ENCODE data around the gene BRWD1.

BRWD1 gene

GRCh38 chr21:39326607-39327307, 13.3 kb upstream of the BRWD1 start:
- no peak for DNase-seq

- DNase-seq = no peak
Measured at GRCh38 chr21:39325458-39325857, 12.0 kb upstream of the BRWD1 start.

DNA sequence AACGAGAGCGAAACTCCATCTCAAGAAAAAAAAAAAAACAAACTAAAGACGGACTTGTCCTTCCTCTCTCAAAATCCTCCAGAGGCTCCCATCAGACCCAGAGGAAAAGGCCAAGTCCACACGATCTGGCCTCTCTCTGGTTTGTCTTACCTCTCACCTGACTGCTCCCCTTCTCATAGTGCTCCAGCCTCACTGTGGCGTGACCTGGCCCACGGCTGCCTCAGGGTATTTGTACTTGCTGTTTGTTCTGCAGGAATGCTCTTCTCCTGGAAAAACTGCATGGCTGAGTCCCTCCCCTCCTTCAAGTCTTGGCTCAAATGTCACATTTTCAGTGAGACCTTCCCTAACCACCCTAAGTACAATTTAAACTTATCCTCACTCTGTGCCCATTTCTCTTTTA, 8.0 kb upstream of the BRWD1 start:
- DNase-seq = no peak

GRCh38 chr21:39319814-39320332, 6.4 kb upstream of the BRWD1 start:
- no peak for DNase-seq

DNA sequence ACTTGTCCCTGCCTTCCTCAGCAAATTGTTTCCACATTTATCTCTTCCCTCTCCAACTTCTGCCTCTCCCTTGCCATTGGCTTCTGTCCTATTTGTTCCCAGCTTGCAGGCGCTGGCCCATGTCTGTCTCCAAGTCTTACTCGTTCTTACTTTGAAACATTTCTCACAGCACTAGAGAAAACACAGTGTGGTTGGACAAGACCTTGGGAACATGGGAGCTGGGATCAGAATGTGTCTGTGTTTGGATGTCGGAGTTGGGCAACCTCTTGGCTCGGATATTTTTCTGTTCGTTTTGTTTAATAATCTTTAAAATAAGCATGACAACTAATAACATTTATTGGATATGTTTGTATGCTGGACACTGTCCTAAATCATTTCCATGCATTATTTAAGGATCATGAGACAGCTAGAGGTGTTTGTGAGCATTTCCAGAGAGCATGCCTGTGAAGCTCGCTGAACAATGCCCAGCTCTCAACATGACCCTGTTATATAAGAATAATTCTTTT, 5.9 kb upstream of the BRWD1 start:
- no peak for DNase-seq

DNA sequence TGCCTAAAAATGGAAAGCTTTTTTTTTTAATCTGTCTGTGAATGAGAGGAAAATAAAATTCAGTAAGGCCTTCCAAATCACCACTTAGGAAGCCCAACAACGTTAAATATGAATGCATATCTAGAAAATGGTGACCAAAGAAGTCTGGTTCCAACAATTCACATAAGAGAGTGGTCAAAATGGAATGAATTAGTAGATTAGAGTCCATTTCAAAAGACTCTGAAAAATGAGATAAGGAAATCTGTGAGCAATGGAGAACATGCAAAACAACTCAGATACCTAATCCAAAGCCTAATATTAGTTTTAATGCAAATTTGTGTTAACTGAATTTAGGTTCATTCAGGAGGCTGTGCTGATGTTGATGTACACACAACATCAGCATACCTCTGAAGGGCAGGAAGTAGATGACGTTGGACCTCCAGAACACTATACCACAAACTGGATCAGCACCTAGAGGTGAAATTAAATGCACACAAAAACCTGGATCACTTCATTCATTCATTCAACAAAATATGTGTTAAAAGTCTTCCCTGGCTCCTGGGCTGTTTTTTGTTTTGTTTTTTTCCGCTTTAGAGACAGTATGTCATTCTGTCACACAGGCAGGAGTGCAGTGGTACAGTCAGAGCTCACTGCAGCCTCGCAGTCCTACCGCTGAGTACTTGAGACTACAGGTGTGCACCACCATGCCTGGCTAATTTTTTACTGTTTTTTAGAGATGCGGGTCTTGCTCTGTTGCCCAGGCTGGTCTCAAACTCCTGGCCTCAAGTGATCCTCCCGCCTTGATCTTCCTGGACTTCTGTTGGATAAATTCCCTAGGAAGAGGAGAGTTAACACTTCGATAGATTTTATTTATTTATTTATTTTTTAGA, 4.9 kb upstream of the BRWD1 start:
- DNase-seq = no peak

DNA sequence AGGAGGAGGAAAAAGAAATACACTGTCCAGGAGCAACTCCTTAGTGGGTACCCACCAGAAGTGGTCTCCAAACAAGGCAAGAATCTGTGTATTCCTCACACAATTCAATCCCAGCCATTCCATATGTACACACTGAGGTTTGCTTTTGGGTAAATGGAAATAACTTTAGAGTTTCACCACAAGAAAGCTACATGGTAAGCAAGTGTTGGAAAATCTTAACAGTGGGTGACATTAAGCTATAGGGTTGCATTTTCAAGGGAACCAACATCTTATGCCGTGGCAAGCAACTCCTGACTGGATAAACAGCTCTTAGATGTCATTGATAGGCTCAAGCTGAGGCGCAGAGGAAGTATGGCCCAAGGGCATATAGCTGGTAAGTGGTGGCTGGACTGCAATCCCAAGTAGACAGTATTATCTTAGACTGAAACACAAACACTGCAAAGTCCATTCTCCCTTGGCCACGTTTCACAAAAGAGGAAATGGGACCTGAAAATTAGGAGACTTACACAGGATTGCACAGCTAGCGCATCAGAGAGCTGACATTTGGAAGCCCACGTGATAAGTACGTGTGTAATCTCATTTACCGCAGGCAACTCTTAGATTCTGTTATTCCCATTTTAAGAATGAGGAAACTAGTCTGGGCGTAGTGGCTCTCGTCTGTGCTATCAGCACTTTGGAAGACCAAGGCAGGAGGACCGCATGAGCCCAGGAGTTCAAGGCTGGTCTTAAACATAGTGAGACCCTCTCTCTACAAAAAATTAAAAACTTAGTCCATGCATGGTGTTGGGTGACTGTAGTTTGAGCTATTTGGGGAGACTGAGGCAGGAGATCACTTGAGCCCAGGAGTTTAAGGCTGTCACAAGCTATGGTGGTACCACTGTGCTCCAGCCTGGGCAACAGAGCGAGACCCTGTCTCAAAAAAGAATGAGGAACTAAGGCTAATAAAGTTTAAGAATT, 4.0 kb upstream of the BRWD1 start:
- DNase-seq = no peak

DNA sequence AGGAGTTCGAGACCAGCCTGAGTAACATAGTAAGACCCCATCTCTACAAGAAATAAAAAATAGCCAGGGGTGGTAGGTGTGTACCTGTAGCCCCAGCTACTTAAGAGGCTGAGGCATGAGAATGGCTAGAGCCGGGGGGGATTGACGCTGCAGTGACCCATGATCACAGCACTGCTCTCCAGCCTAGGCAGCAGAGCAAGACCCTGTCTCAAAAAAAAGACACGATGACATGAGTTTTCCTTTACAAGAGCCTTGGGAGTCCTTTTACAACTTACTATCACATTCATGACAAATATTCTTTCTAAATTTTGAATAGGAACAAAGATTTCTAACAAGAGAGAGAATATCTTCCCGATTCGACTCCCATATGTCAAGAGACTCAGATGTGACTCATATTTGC, 3.3 kb upstream of the BRWD1 start:
- no peak for DNase-seq

DNA sequence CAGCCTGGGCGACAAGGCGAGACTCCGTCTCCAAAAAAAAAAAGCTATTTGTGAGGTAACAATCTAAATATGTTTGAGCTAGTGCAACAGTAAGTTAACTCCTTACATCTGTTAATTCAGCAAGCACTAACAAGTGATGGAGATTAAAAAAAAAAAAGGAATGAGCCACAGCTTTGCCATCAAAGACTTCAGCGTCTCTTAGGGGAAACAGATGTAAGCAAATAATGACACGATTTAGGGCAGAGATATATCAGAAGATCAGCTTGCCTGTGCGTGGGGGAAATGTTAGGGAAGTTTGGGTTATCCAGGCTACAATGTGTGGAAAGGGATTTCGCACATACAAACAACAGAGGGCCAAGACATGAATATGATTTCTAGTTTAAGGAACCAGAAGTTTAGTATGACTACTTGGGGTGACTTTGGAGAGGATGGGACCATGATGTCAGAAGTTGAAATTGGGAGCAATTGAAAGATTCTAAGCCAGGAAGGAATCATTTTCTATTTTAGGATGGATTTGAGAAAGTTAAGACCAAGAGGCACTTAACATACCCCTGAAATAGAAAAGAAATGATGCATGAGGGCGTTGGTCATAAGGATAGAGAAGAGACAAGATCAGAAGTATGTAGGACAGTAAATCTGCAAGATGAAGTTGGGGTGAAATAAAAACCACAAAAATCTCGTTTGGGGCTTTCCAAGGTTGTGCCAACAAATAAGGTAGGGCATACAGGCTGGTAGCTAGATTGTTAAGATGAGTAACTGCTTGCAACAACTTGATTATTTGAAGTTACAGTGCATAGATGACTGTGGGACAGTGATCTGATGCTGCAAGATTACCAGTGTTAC, 2.4 kb upstream of the BRWD1 start:
- no peak for DNase-seq

- peak; percentile 24 for DNase-seq
Measured at GRCh38 chr21:39314143-39315027, 953 bp upstream of the BRWD1 start.

GRCh38 chr21:39313042-39313570, 326 bp downstream of the BRWD1 start:
- DNase-seq = no peak

GRCh38 chr21:39312112-39313041, 1.1 kb downstream of the BRWD1 start:
- DNase-seq = peak; percentile 51

GRCh38 chr21:39311164-39311563, 2.3 kb downstream of the BRWD1 start:
- no peak for DNase-seq

DNA sequence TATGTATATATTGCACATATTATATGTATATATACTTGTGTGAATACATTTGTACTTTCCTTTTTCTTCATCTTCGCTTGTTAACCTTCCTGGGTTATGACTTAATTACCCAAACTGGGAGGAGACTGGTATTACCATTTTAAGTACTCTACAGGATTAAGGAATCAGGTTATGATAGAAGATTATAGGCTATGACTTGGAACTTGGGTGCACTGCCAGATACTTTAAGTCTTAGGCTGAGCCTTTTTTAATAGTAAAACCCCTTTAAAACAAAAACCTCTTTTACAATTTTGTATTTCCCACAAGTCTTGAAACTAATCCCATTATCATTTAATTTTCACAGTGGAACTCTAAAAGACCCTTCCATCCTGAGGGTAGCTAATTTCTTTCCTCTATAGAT, 6.0 kb downstream of the BRWD1 start:
- DNase-seq = no peak

GRCh38 chr21:39300587-39300986, 12.8 kb downstream of the BRWD1 start:
- no peak for DNase-seq

GRCh38 chr21:39296891-39297290, 16.5 kb downstream of the BRWD1 start:
- no peak for DNase-seq

GRCh38 chr21:39288987-39289386, 24.4 kb downstream of the BRWD1 start:
- DNase-seq = no peak

- no peak for DNase-seq
Measured at GRCh38 chr21:39282911-39283310, 30.5 kb downstream of the BRWD1 start.

GRCh38 chr21:39281853-39282252, 31.6 kb downstream of the BRWD1 start:
- no peak for DNase-seq
